M059J (cell line): Measurements from ENCODE around the gene ART1. TPM values are rescaled to one million over a fixed set of nuclear protein-coding genes. Genes with fewer than 3 reads are reported as not detected.

Source experiments
- DNase-seq: peaks from one replicate; pipeline ENCODE4 v3.0.0-alpha.2; 2012; ENCODE audit warnings: low read depth
- total RNA-seq: library from RNA; depleted of rRNA; stranded (reverse); fragments of >200 nt; shearing (Covaris generic); gene quantifications from 2 replicates; pipeline ENCODE4 v1.2.3, GENCODE V29; 2014; rRNA removed

The ART1 gene
- total RNA-seq, 1 experiment from 2014 or later, result not detected

- no peak for DNase-seq
Observed at GRCh38 chr11:3712274-3712673, 67.3 kb downstream of the ART1 start.

Other genes with a start within 250 kb of the ART1 start
- not detected in 2 replicates for gene ART5, start 3.1 kb upstream of the ART1 start, total RNA-seq
- 0.86 and 0.94 TPM in 2 replicates for gene CHRNA10, start 26.3 kb downstream of the ART1 start, total RNA-seq
- gene NUP98, start 152.4 kb downstream of the ART1 start, total RNA-seq, result 110 and 133 TPM in 2 replicates
- 12.4 and 13.9 TPM in 2 replicates for gene PGAP2, start 163.4 kb downstream of the ART1 start, total RNA-seq
- gene RHOG, start 195.8 kb downstream of the ART1 start, total RNA-seq, result 46.6 and 67.0 TPM in 2 replicates
- gene STIM1, start 210.5 kb downstream of the ART1 start, total RNA-seq, result 35.6 and 37.6 TPM in 2 replicates